Measurements from ENCODE around the gene ZSWIM6.

GRCh38 chr5:61461926-61462325 is 129.9 kb downstream of the ZSWIM6 start:
- TF ChIP-seq CTCF (IDR thresholded peaks at IDR 0.05) (no peak), ZFX (IDR thresholded peaks at IDR 0.05; ENCODE audit: borderline replicate concordance) (no peak)

Data from 22Rv1 (cell line).